Memory B cell (primary cell): ENCODE data around the gene CDH11.

Experiments used
- ATAC-seq: fragments of 150-1000 bp; cut with Tn5 transposase; 2 replicates; pipeline ENCODE4 v1.10.0; 2021; ENCODE audit warnings: low read depth, mild to moderate bottlenecking, moderate library complexity
- DNase-seq, 2 donors: peaks; one replicate each; pipeline ENCODE4 v3.0.0; 2022; ENCODE audit warnings: low spot score in 2 of 2
- H3K27ac Mint-ChIP-seq: one replicate; pipeline ENCODE4 v1.8.0; 2022; ENCODE audit warnings: mild to moderate bottlenecking, moderate library complexity, mixed read lengths
- H3K27me3 Mint-ChIP-seq: one replicate; pipeline ENCODE4 v1.8.0; 2022; ENCODE audit warnings: mixed read lengths
- H3K36me3 Mint-ChIP-seq: one replicate; pipeline ENCODE4 v1.8.0; 2022; ENCODE audit warnings: mild to moderate bottlenecking, mixed read lengths
- H3K4me1 Mint-ChIP-seq: one replicate; pipeline ENCODE4 v1.8.0; 2022; ENCODE audit warnings: mixed read lengths
- H3K4me3 Mint-ChIP-seq: one replicate; pipeline ENCODE4 v1.8.0; 2022; ENCODE audit warnings: mild to moderate bottlenecking, moderate library complexity, mixed read lengths
- H3K9me3 Mint-ChIP-seq: one replicate; pipeline ENCODE4 v1.8.0; 2022; ENCODE audit warnings: mixed read lengths

CDH11 gene

GRCh38 chr16:65070831-65071432 lies 50.9 kb downstream of the CDH11 start:
- H3K4me3 Mint-ChIP-seq: no peak overlapping the region
- no peak for ATAC-seq
- H3K9me3 Mint-ChIP-seq: peaks cover 1% of the 10 kb centered on the region
- H3K27me3 Mint-ChIP-seq: no peaks in the 10 kb centered on the region
- no peak for DNase-seq
- no peak overlapping the region for H3K27ac Mint-ChIP-seq
- no peaks in the 10 kb centered on the region for H3K36me3 Mint-ChIP-seq
- no peaks in the 10 kb centered on the region for H3K4me1 Mint-ChIP-seq

GRCh38 chr16:65069766-65070165 lies 52.1 kb downstream of the CDH11 start:
- H3K36me3 Mint-ChIP-seq: no peaks in the 10 kb centered on the region
- H3K27me3 Mint-ChIP-seq: no peaks in the 10 kb centered on the region
- H3K4me1 Mint-ChIP-seq: no peaks in the 10 kb centered on the region
- no peak overlapping the region for H3K4me3 Mint-ChIP-seq
- DNase-seq: no peak
- no peak for ATAC-seq
- no peak overlapping the region for H3K27ac Mint-ChIP-seq
- H3K9me3 Mint-ChIP-seq: peaks cover 1% of the 10 kb centered on the region

- ATAC-seq (no peak), DNase-seq (no peak)
- Mint-ChIP-seq H3K36me3 (no peaks in the 10 kb centered on the region), H3K4me1 (no peaks in the 10 kb centered on the region), H3K27ac (no peak overlapping the region), H3K4me3 (no peak overlapping the region), H3K27me3 (no peaks in the 10 kb centered on the region), H3K9me3 (no peaks in the 10 kb centered on the region)
These were observed 52.8 kb downstream of the CDH11 start for GRCh38 chr16:65069065-65069464.

- Mint-ChIP-seq H3K9me3 (no peaks in the 10 kb centered on the region), H3K4me1 (no peaks in the 10 kb centered on the region), H3K4me3 (no peak overlapping the region), H3K27me3 (no peaks in the 10 kb centered on the region), H3K36me3 (no peaks in the 10 kb centered on the region), H3K27ac (no peak overlapping the region)
- no peak for ATAC-seq
- no peak for DNase-seq
These were observed 53.6 kb downstream of the CDH11 start for GRCh38 chr16:65068151-65068740.

- Mint-ChIP-seq H3K27me3 (no peaks in the 10 kb centered on the region), H3K9me3 (no peaks in the 10 kb centered on the region), H3K4me3 (no peak overlapping the region), H3K4me1 (no peaks in the 10 kb centered on the region), H3K27ac (no peak overlapping the region), H3K36me3 (no peaks in the 10 kb centered on the region)
- DNase-seq (no peak), ATAC-seq (no peak)
These were observed 55.2 kb downstream of the CDH11 start for GRCh38 chr16:65066651-65067050.

- Mint-ChIP-seq H3K4me3 (no peak overlapping the region), H3K36me3 (no peaks in the 10 kb centered on the region), H3K27ac (no peak overlapping the region), H3K4me1 (no peaks in the 10 kb centered on the region), H3K27me3 (no peaks in the 10 kb centered on the region), H3K9me3 (no peaks in the 10 kb centered on the region)
- DNase-seq: no peak
- ATAC-seq: no peak
These were observed 56.8 kb downstream of the CDH11 start for GRCh38 chr16:65065031-65065430.

- Mint-ChIP-seq H3K27ac (no peak overlapping the region), H3K4me3 (no peak overlapping the region), H3K9me3 (no peaks in the 10 kb centered on the region), H3K36me3 (no peaks in the 10 kb centered on the region), H3K27me3 (no peaks in the 10 kb centered on the region), H3K4me1 (no peaks in the 10 kb centered on the region)
- ATAC-seq (no peak), DNase-seq (no peak)
These were observed 57.7 kb downstream of the CDH11 start for GRCh38 chr16:65064131-65064530.

- Mint-ChIP-seq H3K4me3 (no peak overlapping the region), H3K27ac (no peak overlapping the region), H3K36me3 (no peaks in the 10 kb centered on the region), H3K27me3 (no peaks in the 10 kb centered on the region), H3K4me1 (no peaks in the 10 kb centered on the region), H3K9me3 (no peaks in the 10 kb centered on the region)
- DNase-seq (no peak), ATAC-seq (no peak)
These were observed 58.9 kb downstream of the CDH11 start for GRCh38 chr16:65062736-65063583.

- Mint-ChIP-seq H3K36me3 (no peaks in the 10 kb centered on the region), H3K4me3 (no peak overlapping the region), H3K4me1 (no peaks in the 10 kb centered on the region), H3K9me3 (peaks cover 3% of the 10 kb centered on the region), H3K27ac (no peak overlapping the region), H3K27me3 (no peaks in the 10 kb centered on the region)
- DNase-seq (no peak), ATAC-seq (no peak)
These were observed 59.8 kb downstream of the CDH11 start for GRCh38 chr16:65061935-65062518.

- Mint-ChIP-seq H3K9me3 (peaks cover 3% of the 10 kb centered on the region), H3K27ac (no peak overlapping the region), H3K27me3 (no peaks in the 10 kb centered on the region), H3K4me1 (no peaks in the 10 kb centered on the region), H3K4me3 (no peak overlapping the region), H3K36me3 (no peaks in the 10 kb centered on the region)
- DNase-seq: no peak
- ATAC-seq: no peak
These were observed 60.6 kb downstream of the CDH11 start for GRCh38 chr16:65061263-65061662.

GRCh38 chr16:65059406-65059980 lies 62.4 kb downstream of the CDH11 start:
- no peaks in the 10 kb centered on the region for H3K36me3 Mint-ChIP-seq
- H3K4me1 Mint-ChIP-seq: no peaks in the 10 kb centered on the region
- no peaks in the 10 kb centered on the region for H3K27me3 Mint-ChIP-seq
- peaks cover 3% of the 10 kb centered on the region for H3K9me3 Mint-ChIP-seq
- no peak for DNase-seq
- no peak overlapping the region for H3K4me3 Mint-ChIP-seq
- no peak overlapping the region for H3K27ac Mint-ChIP-seq
- no peak for ATAC-seq

- no peaks in the 10 kb centered on the region for H3K4me1 Mint-ChIP-seq
- peaks cover 5% of the 10 kb centered on the region for H3K9me3 Mint-ChIP-seq
- no peak for DNase-seq
- no peak overlapping the region for H3K27ac Mint-ChIP-seq
- H3K4me3 Mint-ChIP-seq: no peak overlapping the region
- no peaks in the 10 kb centered on the region for H3K27me3 Mint-ChIP-seq
- ATAC-seq: no peak
- no peaks in the 10 kb centered on the region for H3K36me3 Mint-ChIP-seq
These were observed 64.7 kb downstream of the CDH11 start for GRCh38 chr16:65057184-65057583.

- H3K36me3 Mint-ChIP-seq: no peaks in the 10 kb centered on the region
- ATAC-seq: no peak
- no peak overlapping the region for H3K4me3 Mint-ChIP-seq
- peaks cover 5% of the 10 kb centered on the region for H3K9me3 Mint-ChIP-seq
- H3K27ac Mint-ChIP-seq: no peak overlapping the region
- H3K27me3 Mint-ChIP-seq: no peaks in the 10 kb centered on the region
- no peak for DNase-seq
- H3K4me1 Mint-ChIP-seq: no peaks in the 10 kb centered on the region
These were observed 67.4 kb downstream of the CDH11 start for GRCh38 chr16:65054457-65054856.

GRCh38 chr16:65049679-65050078 lies 72.2 kb downstream of the CDH11 start:
- ATAC-seq (no peak), DNase-seq (no peak)
- H3K27ac Mint-ChIP-seq: no peak overlapping the region
- H3K36me3 Mint-ChIP-seq: no peaks in the 10 kb centered on the region
- no peak overlapping the region for H3K4me3 Mint-ChIP-seq
- H3K9me3 Mint-ChIP-seq: peaks cover 2% of the 10 kb centered on the region
- H3K4me1 Mint-ChIP-seq: no peaks in the 10 kb centered on the region
- no peaks in the 10 kb centered on the region for H3K27me3 Mint-ChIP-seq
